ENCODE results near the gene VWC2L. TPM values are rescaled to one million over a fixed set of nuclear protein-coding genes. Genes with fewer than 3 reads are reported as not detected.

The VWC2L gene
- total RNA-seq, 1 donor = not detected

DNA sequence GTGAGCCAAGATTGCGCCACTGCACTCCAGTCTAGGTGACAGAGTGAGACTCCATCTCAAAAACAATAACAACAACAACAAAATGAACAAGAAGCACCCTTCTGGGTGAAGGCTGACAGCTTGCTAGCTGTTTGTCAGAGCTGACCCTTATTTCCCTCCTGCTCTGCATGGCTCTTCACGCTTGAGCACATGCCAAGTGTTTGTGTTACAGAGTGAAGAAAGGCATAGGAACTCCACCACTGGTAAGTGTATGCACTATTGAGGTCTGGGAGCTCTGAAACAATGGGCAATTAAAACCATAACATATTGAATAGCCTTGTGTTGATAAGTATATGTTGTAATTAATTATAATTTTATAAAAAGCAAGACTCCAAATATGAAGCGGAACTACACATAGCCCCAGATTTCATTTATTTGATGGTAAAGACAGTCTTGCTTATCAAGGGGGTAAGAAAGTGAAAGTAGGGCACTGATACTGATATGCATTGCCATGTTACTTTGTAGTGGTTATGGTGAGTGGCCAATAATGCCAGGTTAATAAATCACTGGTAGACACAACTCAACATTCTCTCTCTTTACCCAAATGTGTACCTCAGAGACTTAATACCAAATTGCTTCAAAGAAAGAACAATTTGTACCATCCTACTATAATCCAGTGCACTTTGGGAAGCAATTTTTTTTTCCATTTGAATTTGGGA is 163.4 kb downstream of the VWC2L start:
- DNase-seq (ENCODE audit: low read depth) = no peak
- TF ChIP-seq, protein P1, sequence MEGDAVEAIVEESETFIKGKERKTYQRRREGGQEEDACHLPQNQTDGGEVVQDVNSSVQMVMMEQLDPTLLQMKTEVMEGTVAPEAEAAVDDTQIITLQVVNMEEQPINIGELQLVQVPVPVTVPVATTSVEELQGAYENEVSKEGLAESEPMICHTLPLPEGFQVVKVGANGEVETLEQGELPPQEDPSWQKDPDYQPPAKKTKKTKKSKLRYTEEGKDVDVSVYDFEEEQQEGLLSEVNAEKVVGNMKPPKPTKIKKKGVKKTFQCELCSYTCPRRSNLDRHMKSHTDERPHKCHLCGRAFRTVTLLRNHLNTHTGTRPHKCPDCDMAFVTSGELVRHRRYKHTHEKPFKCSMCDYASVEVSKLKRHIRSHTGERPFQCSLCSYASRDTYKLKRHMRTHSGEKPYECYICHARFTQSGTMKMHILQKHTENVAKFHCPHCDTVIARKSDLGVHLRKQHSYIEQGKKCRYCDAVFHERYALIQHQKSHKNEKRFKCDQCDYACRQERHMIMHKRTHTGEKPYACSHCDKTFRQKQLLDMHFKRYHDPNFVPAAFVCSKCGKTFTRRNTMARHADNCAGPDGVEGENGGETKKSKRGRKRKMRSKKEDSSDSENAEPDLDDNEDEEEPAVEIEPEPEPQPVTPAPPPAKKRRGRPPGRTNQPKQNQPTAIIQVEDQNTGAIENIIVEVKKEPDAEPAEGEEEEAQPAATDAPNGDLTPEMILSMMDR (IDR thresholded peaks at IDR 0.05; ENCODE audit: insufficient read depth, low read depth, low read length) = no peak
- no peak overlapping the region for H3K4me3 ChIP-seq (ENCODE audit: low read depth, low read length)

DNA sequence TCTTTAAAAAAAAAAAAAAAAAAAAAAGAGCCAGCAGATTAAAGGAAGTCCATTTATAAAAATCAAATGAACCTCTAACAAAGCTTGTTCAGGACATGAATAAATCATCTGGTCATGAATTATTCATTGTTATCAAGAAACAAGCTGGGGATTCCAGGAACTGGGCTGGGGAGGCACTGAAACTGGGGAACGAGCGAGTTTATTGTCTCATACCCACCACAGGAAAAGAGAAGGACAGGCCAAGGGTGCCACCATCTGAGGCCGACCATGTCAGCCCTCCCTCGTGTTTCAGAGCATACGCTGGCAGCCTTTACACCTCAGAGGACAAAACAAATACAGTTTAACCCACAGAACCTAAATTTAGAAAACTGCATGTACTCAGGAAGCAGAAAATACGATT is 164.2 kb downstream of the VWC2L start:
- no peak for DNase-seq (ENCODE audit: low read depth)
- TF ChIP-seq, protein P1 (IDR thresholded peaks at IDR 0.05; ENCODE audit: insufficient read depth, low read depth, low read length) = no peak
- H3K4me3 ChIP-seq (ENCODE audit: low read depth, low read length) = no peak overlapping the region

DNA sequence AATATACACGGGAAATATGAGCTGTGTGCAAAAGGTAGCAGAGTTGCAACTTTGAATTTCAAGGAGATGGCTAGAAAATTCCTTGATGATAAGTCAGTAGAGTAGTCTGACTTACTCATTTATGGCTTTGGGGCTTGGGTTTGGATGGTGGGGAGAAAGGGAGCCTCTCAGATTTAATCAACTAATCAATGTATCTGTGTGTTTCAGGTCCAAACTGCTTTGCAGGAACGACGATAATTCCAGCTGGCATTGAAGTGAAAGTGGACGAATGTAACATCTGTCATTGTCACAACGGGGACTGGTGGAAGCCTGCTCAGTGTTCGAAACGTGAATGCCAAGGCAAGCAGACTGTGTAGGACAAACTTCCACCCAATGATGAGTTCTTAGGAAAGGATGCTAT is 164.6 kb downstream of the VWC2L start:
- DNase-seq (ENCODE audit: low read depth) = no peak
- TF ChIP-seq, protein P1 (IDR thresholded peaks at IDR 0.05; ENCODE audit: insufficient read depth, low read depth, low read length) = no peak
- no peak overlapping the region for H3K4me3 ChIP-seq (ENCODE audit: low read depth, low read length)

DNA sequence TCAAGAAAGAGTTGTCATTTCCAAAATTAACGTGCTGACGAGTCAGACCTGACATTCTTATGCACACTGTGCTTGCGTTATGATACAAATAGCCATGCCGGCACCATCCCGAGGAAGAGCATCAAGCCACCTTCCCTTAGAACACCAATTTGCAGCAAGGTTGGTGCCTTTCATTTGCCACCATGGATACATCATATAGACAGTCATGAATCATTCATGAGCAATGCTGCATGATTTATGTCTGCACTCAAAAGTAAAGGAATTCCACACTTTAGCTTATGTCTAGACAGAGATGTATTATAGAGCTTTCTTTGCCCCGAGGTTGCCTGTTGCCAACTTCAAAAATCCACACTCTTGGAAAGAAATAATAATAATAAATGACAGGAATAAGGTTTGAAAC is 166.9 kb downstream of the VWC2L start:
- TF ChIP-seq, protein P1 (IDR thresholded peaks at IDR 0.05; ENCODE audit: insufficient read depth, low read depth, low read length) = no peak
- H3K4me3 ChIP-seq (ENCODE audit: low read depth, low read length) = no peak overlapping the region
- DNase-seq (ENCODE audit: low read depth) = no peak

DNA sequence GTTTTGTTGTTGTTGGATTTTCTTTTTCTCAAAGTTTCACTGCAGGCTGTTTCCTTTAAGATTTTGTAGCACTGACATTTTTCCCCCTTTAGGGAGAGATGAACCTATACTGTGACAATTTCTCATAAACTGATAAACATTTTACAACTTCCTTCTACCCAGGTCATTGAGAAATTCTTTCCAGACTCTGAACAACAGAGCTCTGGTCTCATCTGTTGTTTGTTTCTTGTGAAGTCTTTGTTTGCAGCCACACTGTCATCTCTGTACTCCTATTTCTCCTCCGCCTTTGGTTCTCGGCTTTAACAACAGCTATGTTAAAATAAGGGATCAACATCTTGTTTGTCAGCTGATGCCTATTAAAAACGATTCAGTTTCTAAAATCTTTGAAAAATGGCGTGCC is 167.6 kb downstream of the VWC2L start:
- TF ChIP-seq, protein P1 (IDR thresholded peaks at IDR 0.05; ENCODE audit: insufficient read depth, low read depth, low read length) = no peak
- peak; percentile 3 for DNase-seq (ENCODE audit: low read depth)
- H3K4me3 ChIP-seq (ENCODE audit: low read depth, low read length) = no peak overlapping the region

DNA sequence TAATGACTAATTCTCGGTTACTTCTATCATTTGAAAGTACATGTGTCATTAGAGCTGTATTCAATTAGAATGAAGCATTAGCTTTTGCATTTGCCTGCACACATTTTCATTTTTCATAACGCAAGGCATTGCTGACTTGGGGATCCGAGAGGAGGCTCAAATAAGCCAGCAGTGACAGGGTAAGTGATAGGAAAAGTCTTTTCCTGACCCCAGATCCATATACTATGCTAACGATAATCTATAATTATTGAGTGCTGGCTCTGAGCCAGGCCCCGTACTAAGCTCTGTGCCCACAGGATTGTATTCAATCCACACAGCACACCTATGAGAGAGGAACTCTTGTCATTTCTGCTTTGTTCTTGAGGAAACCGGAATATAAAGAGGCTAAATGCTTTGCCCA is 168.2 kb downstream of the VWC2L start:
- TF ChIP-seq, protein P1 (IDR thresholded peaks at IDR 0.05; ENCODE audit: insufficient read depth, low read depth, low read length) = no peak
- no peak for DNase-seq (ENCODE audit: low read depth)
- no peak overlapping the region for H3K4me3 ChIP-seq (ENCODE audit: low read depth, low read length)

DNA sequence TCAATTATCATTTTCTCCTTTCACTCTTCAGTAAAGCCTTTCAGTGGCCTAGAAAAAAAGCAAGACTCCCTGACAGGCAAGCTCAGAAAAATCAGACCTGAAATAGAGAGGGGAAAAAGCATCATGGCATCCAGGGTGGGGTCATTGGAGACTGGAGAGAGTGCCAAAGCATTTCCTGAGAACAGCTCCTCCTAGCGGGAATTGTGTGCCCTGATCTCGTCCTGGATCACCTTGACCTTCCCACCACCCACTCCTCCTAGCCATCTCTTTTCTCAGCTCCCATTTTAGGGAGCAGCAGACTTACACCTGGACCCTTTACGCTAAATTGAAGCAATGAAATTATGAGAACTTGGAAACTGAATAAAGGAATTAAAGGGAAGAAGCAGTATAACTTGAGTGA is 176.6 kb downstream of the VWC2L start:
- no peak for DNase-seq (ENCODE audit: low read depth)
- TF ChIP-seq, protein P1 (IDR thresholded peaks at IDR 0.05; ENCODE audit: insufficient read depth, low read depth, low read length) = peak; percentile 17

More for the DNA sequence above, 176.6 kb downstream of the VWC2L start:
- no peak overlapping the region for H3K4me3 ChIP-seq (ENCODE audit: low read depth, low read length)
